Spleen (tissue), 11 donors: ENCODE measurements around the gene SORL1. TPM values are rescaled to one million over a fixed set of nuclear protein-coding genes. Genes with fewer than 3 reads are reported as not detected.

Experiments used
- DNase-seq: peaks from one replicate; pipeline ENCODE4 v3.0.0-alpha.2; 2020
- H3K27ac ChIP-seq, 8 donors: fragments of 200-600 bp; sonication (generic) in 7 of 8; 1 replicate in 4 of 8; 2 replicates in 4 of 8; pipeline versions ENCODE4 v1.5.0 to v1.8.0; 2016 to 2021; ENCODE audit warnings: inconsistent platforms in 4 of 8, mild to moderate bottlenecking in 4 of 8, moderate library complexity in 1 of 8
- H3K27me3 ChIP-seq, 7 donors: fragments of 200-600 bp; sonication (generic) in 6 of 7; replicated peaks in 1 of 7; 1 replicate in 4 of 7; 2 replicates in 3 of 7; pipeline versions ENCODE4 v1.5.0 to v1.8.0; 2016 to 2021; ENCODE audit warnings: inconsistent platforms in 3 of 7, mild to moderate bottlenecking in 1 of 7
- H3K36me3 ChIP-seq, 6 donors: fragments of 200-600 bp; sonication (generic) in 5 of 6; 1 replicate in 4 of 6; 2 replicates in 2 of 6; pipeline versions ENCODE4 v1.5.0 to v1.8.0; 2016 to 2021; ENCODE audit warnings: inconsistent platforms in 2 of 6
- H3K4me1 ChIP-seq, 6 donors: fragments of 200-600 bp; sonication (generic) in 5 of 6; 1 replicate in 3 of 6; 2 replicates in 3 of 6; pipeline versions ENCODE4 v1.5.0 to v1.8.0; 2016 to 2021; ENCODE audit warnings: inconsistent platforms in 3 of 6
- H3K4me3 ChIP-seq, 8 donors: fragments of 200-600 bp; sonication (generic) in 7 of 8; 1 replicate in 4 of 8; 2 replicates in 4 of 8; pipeline versions ENCODE4 v1.5.0 to v1.8.0; 2016 to 2021; ENCODE audit warnings: inconsistent platforms in 4 of 8, mild to moderate bottlenecking in 4 of 8, moderate library complexity in 2 of 8
- H3K9me3 ChIP-seq, 8 donors: fragments of 200-600 bp; sonication (generic) in 7 of 8; 1 replicate in 4 of 8; 2 replicates in 4 of 8; pipeline versions ENCODE4 v1.5.0 to v1.8.0; 2016 to 2021; ENCODE audit warnings: inconsistent platforms in 4 of 8
- CTCF ChIP-seq, 11 experiments: fragments of 200-600 bp in 7 of 11; fragments of 450-650 bp in 4 of 11; sonication (generic) in 4 of 11; IDR thresholded peaks in 8 of 11; conservative IDR thresholded peaks in 3 of 11; 1 replicate in 7 of 11; 2 replicates in 4 of 11; pipeline versions ENCODE4 v1.4.0 to v1.8.0; 2016 to 2021; ENCODE audit warnings: antibody characterized with exemption in 11 of 11, inconsistent platforms in 4 of 11, mild to moderate bottlenecking in 1 of 11
- POLR2A ChIP-seq, 3 donors: fragments of 450-650 bp; IDR thresholded peaks; one replicate each; pipeline ENCODE4 v1.5.1; 2017; ENCODE audit warnings: antibody characterized with exemption in 3 of 3, mild to moderate bottlenecking in 1 of 3
- POLR2AphosphoS5 ChIP-seq, 3 donors: sonication (generic); formaldehyde crosslinking; IDR thresholded peaks; one replicate each; pipeline ENCODE4 v1.5.1; 2017; ENCODE audit warnings: antibody characterized with exemption in 3 of 3
- WGBS, 5 donors: extraction: QIAGEN DNeasy Blood & Tissue Kit in 3 of 5; methylation state at CpG; one replicate each; pipeline versions ENCODE4 v1.1.5 to v1.1.7; 2013 to 2018; 5-methylcytosine and 5-hydroxymethylcytosine counted together
- intact Hi-C: fragments of 100-400 bp; cut with DNase I; formaldehyde crosslinking; loops from one replicate; pipeline ENCODE4 v1.15.0; 2023; ENCODE audit warnings: low total_unique reads
- polyA plus RNA-seq, 3 donors: library from polyadenylated mRNA; stranded (reverse); fragments of 200-250 nt; gene quantifications; one replicate each; pipeline ENCODE4 v1.2.1, GENCODE V29; 2013
- total RNA-seq, 7 donors: library from RNA; depleted of rRNA in 3 of 7; stranded (reverse); fragments of >200 nt in 3 of 7; fragmentation: NEBNext Ultra II Directional in 4 of 7; extraction: Animal tissue kit (Norgen Biotek cat#: 25700) in 4 of 7; gene quantifications; one replicate each; pipeline versions ENCODE4 v1.1.0 to v1.2.1, GENCODE V29; 2016 to 2021
- donor health status: healthy with polysubstance abuse.
- donor health status: DM: no; HTN: no; CAD: no; lungs with moderate emphysema.
- donor health status: DM: no; HTN: no; CAD: no.
- donor health status: Bipolar disorder and iron deficiency.
- donor health status: healthy.
- donor health status: DM: no; HTN: no; CAD: no.
- donor health status: DM: yes; HTN: yes; CAD: no.

Gene SORL1
- total and polyA plus RNA-seq, 10 donors = 3.8 to 328 (median 148) TPM

- peaks cover 0 to 5% (median 0%) of the 10 kb centered on the region in 6 donors for H3K36me3 ChIP-seq
- intact Hi-C loops = no loop called here
- 85 to 92% (median 91%) methylated on average over 9 of the region's 9 CpGs for WGBS, 5 donors
- H3K4me1 ChIP-seq = peaks cover under 1 to 100% (median 29%) of the 10 kb centered on the region in 6 donors
- H3K4me3 ChIP-seq = peak overlapping the region in 1 of 8 donors; percentile 29
- H3K27ac ChIP-seq = peak overlapping the region in 3 of 8 donors; percentile 50 to 94 (median 70)
- no peak for TF ChIP-seq CTCF (IDR thresholded peaks at IDR 0.05 in 8 of 11, conservative IDR thresholded peaks at IDR 0.05 in 3 of 11)
- TF ChIP-seq POLR2A (IDR thresholded peaks at IDR 0.05) = no peak
- TF ChIP-seq POLR2AphosphoS5 (IDR thresholded peaks at IDR 0.05) = no peak
- H3K27me3 ChIP-seq = no peaks in the 10 kb centered on the region
- no peaks in the 10 kb centered on the region for H3K9me3 ChIP-seq
- DNase-seq = no peak
Observed at GRCh38 chr11:121458551-121458950, 6.4 kb downstream of the SORL1 start.

GRCh38 chr11:121459413-121460017, 7.4 kb downstream of the SORL1 start:
- Histone ChIP-seq H3K4me1 (peaks cover 3 to 100% (median 34%) of the 10 kb centered on the region in 6 donors), H3K27me3 (no peaks in the 10 kb centered on the region), H3K27ac (peak overlapping the region in 6 of 8 donors; percentile 41 to 94 (median 65)), H3K9me3 (no peaks in the 10 kb centered on the region), H3K4me3 (peak overlapping the region in 1 of 8 donors; percentile 29), H3K36me3 (peaks cover 0 to 5% (median 0%) of the 10 kb centered on the region in 6 donors)
- intact Hi-C loops = no loop called here
- no peak for TF ChIP-seq POLR2A (IDR thresholded peaks at IDR 0.05)
- TF ChIP-seq POLR2AphosphoS5 (IDR thresholded peaks at IDR 0.05) = peak in 1 of 3 donors; percentile 57
- 46 to 71% (median 64%) methylated on average over 7 of the region's 7 CpGs for WGBS, 5 donors
- DNase-seq = no peak

- Histone ChIP-seq H3K4me3 (peak overlapping the region in 1 of 8 donors; percentile 15), H3K9me3 (no peaks in the 10 kb centered on the region), H3K27me3 (no peaks in the 10 kb centered on the region), H3K36me3 (peaks cover 0 to 5% (median 0%) of the 10 kb centered on the region in 6 donors), H3K27ac (peak overlapping the region in 7 of 8 donors; percentile 12 to 94 (median 60)), H3K4me1 (peaks cover 9 to 100% (median 43%) of the 10 kb centered on the region in 6 donors)
- intact Hi-C loops = no loop called here
- DNase-seq = no peak
- 55 to 76% (median 69%) methylated on average over 4 of the region's 4 CpGs for WGBS, 5 donors
- TF ChIP-seq POLR2A (IDR thresholded peaks at IDR 0.05) = no peak
Observed at GRCh38 chr11:121460941-121461514, 8.9 kb downstream of the SORL1 start.

GRCh38 chr11:121461843-121462242, 9.7 kb downstream of the SORL1 start:
- H3K27ac ChIP-seq = peak overlapping the region in 6 of 8 donors; percentile 12 to 94 (median 65)
- peaks cover 13 to 100% (median 49%) of the 10 kb centered on the region in 6 donors for H3K4me1 ChIP-seq
- DNase-seq = no peak
- TF ChIP-seq POLR2A (IDR thresholded peaks at IDR 0.05) = no peak
- no peak for TF ChIP-seq CTCF (IDR thresholded peaks at IDR 0.05 in 8 of 11, conservative IDR thresholded peaks at IDR 0.05 in 3 of 11)
- no peak for TF ChIP-seq POLR2AphosphoS5 (IDR thresholded peaks at IDR 0.05)
- H3K9me3 ChIP-seq = no peaks in the 10 kb centered on the region
- peaks cover 0 to 5% (median 0%) of the 10 kb centered on the region in 6 donors for H3K36me3 ChIP-seq
- no peaks in the 10 kb centered on the region for H3K27me3 ChIP-seq
- intact Hi-C loops = no loop called here
- 59 to 74% (median 69%) methylated on average over 7 of the region's 7 CpGs for WGBS, 5 donors
- H3K4me3 ChIP-seq = peak overlapping the region in 1 of 8 donors; percentile 15

- 71 to 82% (median 74%) methylated on average over 6 of the region's 6 CpGs for WGBS, 5 donors
- TF ChIP-seq CTCF (IDR thresholded peaks at IDR 0.05 in 8 of 11, conservative IDR thresholded peaks at IDR 0.05 in 3 of 11) (no peak), POLR2A (IDR thresholded peaks at IDR 0.05) (no peak), POLR2AphosphoS5 (IDR thresholded peaks at IDR 0.05) (no peak)
- peak overlapping the region in 1 of 8 donors; percentile 34 for H3K4me3 ChIP-seq
- no peaks in the 10 kb centered on the region for H3K9me3 ChIP-seq
- peaks cover 13 to 100% (median 65%) of the 10 kb centered on the region in 6 donors for H3K4me1 ChIP-seq
- intact Hi-C loops = no loop called here
- H3K27me3 ChIP-seq = no peaks in the 10 kb centered on the region
- H3K36me3 ChIP-seq = no peaks in the 10 kb centered on the region
- H3K27ac ChIP-seq = peak overlapping the region in 5 of 8 donors; percentile 34 to 75 (median 57)
- no peak for DNase-seq
Observed at GRCh38 chr11:121463689-121464335, 11.7 kb downstream of the SORL1 start.
